Measurements from ENCODE around the gene RMC1. TPM values are rescaled to one million over a fixed set of nuclear protein-coding genes. Genes with fewer than 3 reads are reported as not detected.

Gene RMC1
- total and polyA plus RNA-seq, 2 of the 13 experiments (the other 11 are each of a cell fraction or from before 2014, with no cell fraction given): 9.4 to 19.5 TPM

GRCh38 chr18:23524213-23524707, 20.9 kb downstream of the RMC1 start:
- Histone ChIP-seq H3K4me3 (replicated peaks in 1 of 3; ENCODE audit: insufficient read depth in 1 of 3, low read depth in 2 of 3, low read length in 3 of 3) (no peak overlapping the region), H3K4me1 (ENCODE audit: insufficient read depth, low read length) (0 out of 2 replicates have a peak, but pooled peaks cover 6% of the 10 kb centered on the region), H3K9me3 (ENCODE audit: low read length) (no peaks in the 10 kb centered on the region), H3K27me3 (ENCODE audit: control insufficient read depth in 1 of 2, insufficient read depth in 2 of 2, low read length in 2 of 2) (no peaks in the 10 kb centered on the region), H2AFZ (ENCODE audit: low read length) (no peak overlapping the region), H4K20me1 (ENCODE audit: insufficient read depth, low read length) (no peaks in the 10 kb centered on the region), H3K27ac (ENCODE audit: extremely low read length, insufficient read depth, low read length) (no peak overlapping the region), H3K79me2 (ENCODE audit: insufficient read depth, low read length) (no peaks in the 10 kb centered on the region), H3K9ac (ENCODE audit: insufficient read depth, low read depth, low read length) (no peak overlapping the region), H3K36me3 (replicated peaks in 1 of 2; ENCODE audit: control insufficient read depth in 1 of 2, insufficient read depth in 2 of 2, low read length in 2 of 2) (peaks cover 12 to 62% of the 10 kb centered on the region in 2 experiments), H3K4me2 (ENCODE audit: low read depth, low read length) (no peak overlapping the region)
- 96% methylated on average over 13 of the region's 14 CpGs for WGBS (ENCODE audit: low lambda C conversion rate)
- TF ChIP-seq AGO2 (optimal IDR thresholded peaks at IDR 0.05; ENCODE audit: low read depth, low read length) (peak; percentile 41), ZNF792 (CRISPR knock-in tag; IDR thresholded peaks at IDR 0.05) (no peak), ZMYM4 (CRISPR knock-in tag; IDR thresholded peaks at IDR 0.05) (no peak)
- CTCF ChIA-PET (ENCODE audit: low intra/inter-chr PET ratio, low total read pairs): no interaction called here
- in situ Hi-C loops (cut with HindIII; ENCODE audit: extremely low pct_ligation_motif_present, low pct_unique_long_range_greater_than_20kb): no loop called here
- FAIRE-seq: no peak
- intact Hi-C loops (cut with micrococcal nuclease; ENCODE audit: unreplicated experiment): no loop called here
- POLR2A ChIA-PET: no interaction called here
- ATAC-seq: peak; percentile 14
- no peak for DNase-seq (ENCODE audit: low spot score)
- TSS peak; percentile 4 for BruUV-seq (replicated peaks)

GRCh38 chr18:23526501-23527063, 23.3 kb downstream of the RMC1 start:
- FAIRE-seq (no peak), ATAC-seq (no peak; the same call in 2 of the 3 replicates), DNase-seq (ENCODE audit: low spot score) (no peak)
- in situ Hi-C loops (cut with HindIII; ENCODE audit: extremely low pct_ligation_motif_present, low pct_unique_long_range_greater_than_20kb): no loop called here
- TF ChIP-seq POLR2AphosphoS2 (IDR thresholded peaks at IDR 0.05; ENCODE audit: low read depth, low read length): peak; percentile 70; the same call in 1 of the 2 replicates
- TF ChIP-seq POLR2A (IDR thresholded peaks at IDR 0.05; ENCODE audit: insufficient read depth in 1 of 2, low read depth in 2 of 2, low read length in 2 of 2): 0 out of 4 replicates have a peak, but pooled peaks of 1 of the 2 experiments have one; percentile 5
- TF ChIP-seq RBM22 (optimal IDR thresholded peaks at IDR 0.05; ENCODE audit: low read length): peak; percentile 6
- TF ChIP-seq POLR2G (IDR thresholded peaks at IDR 0.05; ENCODE audit: low read depth, low read length): peak; percentile 75
- TF ChIP-seq ZNF441 (CRISPR knock-in tag; IDR thresholded peaks at IDR 0.05; ENCODE audit: borderline replicate concordance): no peak
- no peak for TF ChIP-seq FOSL2 (CRISPR knock-in tag; IDR thresholded peaks at IDR 0.05)
- no peaks in the 10 kb centered on the region for H3K27me3 ChIP-seq (ENCODE audit: control insufficient read depth in 1 of 2, insufficient read depth in 2 of 2, low read length in 2 of 2)
- BruUV-seq (replicated peaks): no TSS peak
- 0 out of 2 replicates have a peak, but pooled peaks cover 6% of the 10 kb centered on the region for H3K4me1 ChIP-seq (ENCODE audit: insufficient read depth, low read length)
- H2AFZ ChIP-seq (ENCODE audit: low read length): no peak overlapping the region
- H3K9me3 ChIP-seq (ENCODE audit: low read length): no peaks in the 10 kb centered on the region
- peaks cover 11 to 63% of the 10 kb centered on the region in 2 experiments for H3K36me3 ChIP-seq (replicated peaks in 1 of 2; ENCODE audit: control insufficient read depth in 1 of 2, insufficient read depth in 2 of 2, low read length in 2 of 2)
- H3K4me3 ChIP-seq (replicated peaks in 1 of 3; ENCODE audit: insufficient read depth in 1 of 3, low read depth in 2 of 3, low read length in 3 of 3): no peak overlapping the region
- CTCF ChIA-PET (ENCODE audit: low intra/inter-chr PET ratio, low total read pairs): no interaction called here
- no peak overlapping the region for H3K4me2 ChIP-seq (ENCODE audit: low read depth, low read length)
- intact Hi-C loops (cut with micrococcal nuclease; ENCODE audit: unreplicated experiment): no loop called here
- H3K79me2 ChIP-seq (ENCODE audit: insufficient read depth, low read length): no peaks in the 10 kb centered on the region
- H4K20me1 ChIP-seq (ENCODE audit: insufficient read depth, low read length): no peaks in the 10 kb centered on the region
- peak overlapping the region; percentile 17 for H3K27ac ChIP-seq (ENCODE audit: extremely low read length, insufficient read depth, low read length)
- no peak overlapping the region for H3K9ac ChIP-seq (ENCODE audit: insufficient read depth, low read depth, low read length)
- POLR2A ChIA-PET: no interaction called here
- WGBS (ENCODE audit: low lambda C conversion rate): 93% methylated on average over 5 of the region's 5 CpGs

All from HepG2 (cell line).